Activated naive CD4-positive, alpha-beta T cell treated with anti-CD3 and anti-CD28 coated beads, Interleukin-2, amount 50 U/mL, for 72 hours (primary cell): Measurements from ENCODE around the gene INPP5K. TPM values are rescaled to one million over a fixed set of nuclear protein-coding genes. Genes with fewer than 3 reads are reported as not detected.

Experiments used
- ATAC-seq, 2 donors: fragments of 150-1000 bp; cut with Tn5 transposase; 2 replicates each; pipeline ENCODE4 v1.10.0; 2021; ENCODE audit warnings: mild to moderate bottlenecking in 2 of 2, moderate library complexity in 2 of 2
- DNase-seq, 2 donors: peaks; one replicate each; pipeline ENCODE4 v3.0.0; 2021 to 2022; ENCODE audit warnings: low spot score in 2 of 2
- H3K27ac Mint-ChIP-seq, 2 donors: one replicate each; pipeline ENCODE4 v1.8.0; 2022; ENCODE audit warnings: mild to moderate bottlenecking in 2 of 2, mixed read lengths in 2 of 2
- H3K36me3 Mint-ChIP-seq, 2 donors: one replicate each; pipeline ENCODE4 v1.8.0; 2022; ENCODE audit warnings: mixed read lengths in 2 of 2
- H3K9me3 Mint-ChIP-seq, 2 donors: one replicate each; pipeline ENCODE4 v1.8.0; 2022; ENCODE audit warnings: mixed read lengths in 2 of 2
- total RNA-seq, 2 donors: library from RNA; stranded (reverse); gene quantifications; one replicate each; pipeline ENCODE4 v1.2.3, GENCODE V29; 2022

The INPP5K gene
- total RNA-seq, 2 donors from 2014 or later = 20.7 to 35.1 TPM

GRCh38 chr17:1494736-1495253, 21.6 kb downstream of the INPP5K start:
- Mint-ChIP-seq H3K9me3 (no peaks in the 10 kb centered on the region), H3K27ac (no peak overlapping the region), H3K36me3 (no peaks in the 10 kb centered on the region)
- ATAC-seq (no peak), DNase-seq (no peak)

GRCh38 chr17:1494203-1494602, 22.2 kb downstream of the INPP5K start:
- ATAC-seq (no peak), DNase-seq (no peak)
- no peaks in the 10 kb centered on the region for H3K36me3 Mint-ChIP-seq
- no peaks in the 10 kb centered on the region for H3K9me3 Mint-ChIP-seq
- H3K27ac Mint-ChIP-seq = no peak overlapping the region

GRCh38 chr17:1493291-1493980, 23.0 kb downstream of the INPP5K start:
- DNase-seq (no peak), ATAC-seq (no peak)
- Mint-ChIP-seq H3K36me3 (no peaks in the 10 kb centered on the region), H3K9me3 (no peaks in the 10 kb centered on the region), H3K27ac (no peak overlapping the region)

- Mint-ChIP-seq H3K9me3 (no peaks in the 10 kb centered on the region), H3K36me3 (no peaks in the 10 kb centered on the region), H3K27ac (peak within 1 kb of the TSS; percentile 60 to 64)
- DNase-seq (no peak), ATAC-seq (no peak)
Measured at GRCh38 chr17:1492249-1493206, 23.9 kb downstream of the INPP5K start, which contains the start of gene MYO1C. TSS of gene MYO1C (minus strand) at chr17:1492686. CDS start at chr17:1492487, 199 bp downstream.

- peak in 1 of 2 donors; percentile 57 for DNase-seq
- Mint-ChIP-seq H3K36me3 (no peaks in the 10 kb centered on the region), H3K27ac (peak overlapping the region; percentile 60 to 64), H3K9me3 (no peaks in the 10 kb centered on the region)
- peak; percentile 76 to 78 for ATAC-seq
Measured at GRCh38 chr17:1491443-1492248, 24.8 kb downstream of the INPP5K start.

GRCh38 chr17:1490643-1491442, 25.6 kb downstream of the INPP5K start:
- ATAC-seq (peak; percentile 68 to 78), DNase-seq (peak in 1 of 2 donors; percentile 73)
- peak overlapping the region; percentile 35 to 39 for H3K27ac Mint-ChIP-seq
- H3K36me3 Mint-ChIP-seq = no peaks in the 10 kb centered on the region
- H3K9me3 Mint-ChIP-seq = no peaks in the 10 kb centered on the region

- Mint-ChIP-seq H3K36me3 (no peaks in the 10 kb centered on the region), H3K9me3 (no peaks in the 10 kb centered on the region), H3K27ac (no peak overlapping the region)
- DNase-seq (no peak), ATAC-seq (no peak)
Measured at GRCh38 chr17:1488826-1489270, 27.6 kb downstream of the INPP5K start.

GRCh38 chr17:1487939-1488825, 28.2 kb downstream of the INPP5K start:
- Mint-ChIP-seq H3K36me3 (no peaks in the 10 kb centered on the region), H3K27ac (no peak overlapping the region), H3K9me3 (no peaks in the 10 kb centered on the region)
- peak in 1 of 2 donors; percentile 39 for ATAC-seq
- peak; percentile 65 to 72 for DNase-seq

GRCh38 chr17:1486802-1487695, 29.4 kb downstream of the INPP5K start:
- DNase-seq = peak; percentile 58 to 87
- Mint-ChIP-seq H3K9me3 (no peaks in the 10 kb centered on the region), H3K36me3 (no peaks in the 10 kb centered on the region), H3K27ac (peak overlapping the region in 1 of 2 donors; percentile 70)
- ATAC-seq = peak; percentile 15 to 65

- Mint-ChIP-seq H3K9me3 (no peaks in the 10 kb centered on the region), H3K36me3 (no peaks in the 10 kb centered on the region), H3K27ac (no peak overlapping the region)
- ATAC-seq (peak; percentile 57 to 62), DNase-seq (peak; percentile 61 to 78)
Measured at GRCh38 chr17:1485423-1486376, 30.7 kb downstream of the INPP5K start.

- ATAC-seq (peak; percentile 8 to 21), DNase-seq (peak in 1 of 2 donors; percentile 59)
- no peaks in the 10 kb centered on the region for H3K9me3 Mint-ChIP-seq
- no peaks in the 10 kb centered on the region for H3K36me3 Mint-ChIP-seq
- H3K27ac Mint-ChIP-seq = no peak overlapping the region
Measured at GRCh38 chr17:1484676-1485422, 31.6 kb downstream of the INPP5K start.

- ATAC-seq (no peak), DNase-seq (no peak)
- H3K27ac Mint-ChIP-seq = no peak overlapping the region
- no peaks in the 10 kb centered on the region for H3K36me3 Mint-ChIP-seq
- H3K9me3 Mint-ChIP-seq = no peaks in the 10 kb centered on the region
Measured at GRCh38 chr17:1484060-1484535, 32.3 kb downstream of the INPP5K start.
